B cell (primary cell): ENCODE results near the gene AGTRAP.

Experiments
- EZH2 ChIP-seq: IDR thresholded peaks from 2 replicates; pipeline ENCODE4 v1.6.1; 2012; ENCODE audit warnings: borderline replicate concordance, low read depth, mild to moderate bottlenecking, moderate library complexity, low read length; ENCODE audit not compliant: insufficient read depth, poor library complexity, severe bottlenecking
- TF ChIP-seq, protein P1 (sequence below): fragments of 200-600 bp; IDR thresholded peaks from one replicate; pipeline ENCODE4 v1.8.0; 2022; ENCODE audit warnings: antibody characterized with exemption, mild to moderate bottlenecking

DNA sequence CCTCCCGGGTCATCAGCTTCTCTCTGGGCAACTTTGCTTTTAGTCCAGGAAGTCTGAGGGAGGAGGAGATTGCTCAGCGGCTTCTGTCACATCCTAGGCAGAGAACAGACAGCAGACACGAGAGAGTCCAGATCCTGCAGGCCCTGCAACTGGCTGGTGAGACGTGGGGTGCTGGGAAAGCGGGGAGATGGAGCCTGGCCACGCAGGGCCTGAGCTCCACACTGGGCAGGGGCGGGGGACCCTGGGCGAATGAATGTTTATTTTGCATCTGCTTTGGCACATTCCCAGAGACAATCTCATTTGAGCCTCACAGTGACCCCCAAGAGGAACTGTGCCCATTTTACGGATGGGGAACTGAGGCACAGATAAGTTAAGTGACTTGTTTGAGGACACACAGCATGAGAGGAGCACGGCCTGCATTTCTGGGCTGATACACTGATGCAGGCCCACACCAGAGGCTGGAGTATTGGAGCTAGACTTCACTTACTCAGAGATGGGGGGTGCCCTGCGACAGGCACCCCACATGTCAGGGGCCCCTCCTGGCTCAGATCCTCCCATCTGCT is 35.6 kb downstream of the AGTRAP start:
- TF ChIP-seq, protein P1, sequence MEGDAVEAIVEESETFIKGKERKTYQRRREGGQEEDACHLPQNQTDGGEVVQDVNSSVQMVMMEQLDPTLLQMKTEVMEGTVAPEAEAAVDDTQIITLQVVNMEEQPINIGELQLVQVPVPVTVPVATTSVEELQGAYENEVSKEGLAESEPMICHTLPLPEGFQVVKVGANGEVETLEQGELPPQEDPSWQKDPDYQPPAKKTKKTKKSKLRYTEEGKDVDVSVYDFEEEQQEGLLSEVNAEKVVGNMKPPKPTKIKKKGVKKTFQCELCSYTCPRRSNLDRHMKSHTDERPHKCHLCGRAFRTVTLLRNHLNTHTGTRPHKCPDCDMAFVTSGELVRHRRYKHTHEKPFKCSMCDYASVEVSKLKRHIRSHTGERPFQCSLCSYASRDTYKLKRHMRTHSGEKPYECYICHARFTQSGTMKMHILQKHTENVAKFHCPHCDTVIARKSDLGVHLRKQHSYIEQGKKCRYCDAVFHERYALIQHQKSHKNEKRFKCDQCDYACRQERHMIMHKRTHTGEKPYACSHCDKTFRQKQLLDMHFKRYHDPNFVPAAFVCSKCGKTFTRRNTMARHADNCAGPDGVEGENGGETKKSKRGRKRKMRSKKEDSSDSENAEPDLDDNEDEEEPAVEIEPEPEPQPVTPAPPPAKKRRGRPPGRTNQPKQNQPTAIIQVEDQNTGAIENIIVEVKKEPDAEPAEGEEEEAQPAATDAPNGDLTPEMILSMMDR = no peak
- no peak for TF ChIP-seq EZH2
